Breast epithelium (tissue), 3 donors: ENCODE data around the gene FPGS.

ENCODE experiments used
- POLR2A ChIP-seq: fragments of 450-650 bp; IDR thresholded peaks from one replicate; pipeline ENCODE4 v1.6.1; 2016; ENCODE audit warnings: antibody characterized with exemption, mild to moderate bottlenecking, moderate library complexity
- POLR2AphosphoS5 ChIP-seq, 3 donors: sonication (generic); formaldehyde crosslinking; IDR thresholded peaks; one replicate each; pipeline ENCODE4 v1.6.1; 2017; ENCODE audit warnings: antibody characterized with exemption in 3 of 3
- TF ChIP-seq, protein P1 (sequence below), 3 donors: fragments of 450-650 bp; IDR thresholded peaks; one replicate each; pipeline ENCODE4 v1.5.1; 2016 to 2017; ENCODE audit warnings: antibody characterized with exemption in 3 of 3, mild to moderate bottlenecking in 3 of 3, moderate library complexity in 3 of 3

DNA sequence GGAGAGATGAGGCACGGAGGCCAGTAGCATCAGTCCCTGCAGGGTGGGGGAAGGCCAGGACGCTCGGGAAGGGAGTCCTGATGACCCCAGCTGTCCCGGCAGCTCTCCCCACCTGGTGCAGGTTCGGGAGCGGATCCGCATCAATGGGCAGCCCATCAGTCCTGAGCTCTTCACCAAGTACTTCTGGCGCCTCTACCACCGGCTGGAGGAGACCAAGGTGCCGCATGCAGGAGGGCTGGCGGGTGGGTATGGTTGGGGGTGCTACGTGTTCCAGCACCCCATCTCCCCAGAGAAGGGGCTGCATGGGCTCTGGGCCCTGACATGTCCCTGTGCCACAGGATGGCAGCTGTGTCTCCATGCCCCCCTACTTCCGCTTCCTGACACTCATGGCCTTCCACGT is 4.2 kb downstream of the FPGS start:
- no peak for TF ChIP-seq POLR2A
- TF ChIP-seq, protein P1, sequence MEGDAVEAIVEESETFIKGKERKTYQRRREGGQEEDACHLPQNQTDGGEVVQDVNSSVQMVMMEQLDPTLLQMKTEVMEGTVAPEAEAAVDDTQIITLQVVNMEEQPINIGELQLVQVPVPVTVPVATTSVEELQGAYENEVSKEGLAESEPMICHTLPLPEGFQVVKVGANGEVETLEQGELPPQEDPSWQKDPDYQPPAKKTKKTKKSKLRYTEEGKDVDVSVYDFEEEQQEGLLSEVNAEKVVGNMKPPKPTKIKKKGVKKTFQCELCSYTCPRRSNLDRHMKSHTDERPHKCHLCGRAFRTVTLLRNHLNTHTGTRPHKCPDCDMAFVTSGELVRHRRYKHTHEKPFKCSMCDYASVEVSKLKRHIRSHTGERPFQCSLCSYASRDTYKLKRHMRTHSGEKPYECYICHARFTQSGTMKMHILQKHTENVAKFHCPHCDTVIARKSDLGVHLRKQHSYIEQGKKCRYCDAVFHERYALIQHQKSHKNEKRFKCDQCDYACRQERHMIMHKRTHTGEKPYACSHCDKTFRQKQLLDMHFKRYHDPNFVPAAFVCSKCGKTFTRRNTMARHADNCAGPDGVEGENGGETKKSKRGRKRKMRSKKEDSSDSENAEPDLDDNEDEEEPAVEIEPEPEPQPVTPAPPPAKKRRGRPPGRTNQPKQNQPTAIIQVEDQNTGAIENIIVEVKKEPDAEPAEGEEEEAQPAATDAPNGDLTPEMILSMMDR (IDR thresholded peaks at IDR 0.05): no peak
- TF ChIP-seq POLR2AphosphoS5 (IDR thresholded peaks at IDR 0.05): no peak
